Measurements from ENCODE around the gene RBM15. TPM values are rescaled to one million over a fixed set of nuclear protein-coding genes. Genes with fewer than 3 reads are reported as not detected.

Gene RBM15
- total RNA-seq, 1 donor from 2014 or later, result 33.4 TPM

- Histone ChIP-seq H3K27me3 (ENCODE audit: control insufficient read depth, insufficient read depth, low read length) (no peaks in the 10 kb centered on the region), H3K4me3 (ENCODE audit: low read depth, low read length) (no peak overlapping the region), H3K36me3 (ENCODE audit: control insufficient read depth, insufficient read depth, low read length) (peaks cover 5% of the 10 kb centered on the region)
- TF ChIP-seq CTCF (IDR thresholded peaks at IDR 0.05; ENCODE audit: insufficient read depth, low read length, severe bottlenecking), result no peak
- FAIRE-seq, result no peak
- peak; percentile 41 for DNase-seq (ENCODE audit: low read depth)
These were observed 41.6 kb downstream of the RBM15 start for GRCh38 chr1:110380672-110381283.

GRCh38 chr1:110383251-110383990 lies 44.2 kb downstream of the RBM15 start:
- FAIRE-seq, result no peak
- H3K36me3 ChIP-seq (ENCODE audit: control insufficient read depth, insufficient read depth, low read length), result peaks cover 5% of the 10 kb centered on the region

GRCh38 chr1:110384581-110385321 lies 45.6 kb downstream of the RBM15 start:
- H3K4me3 ChIP-seq (ENCODE audit: low read depth, low read length), result no peak overlapping the region
- no peaks in the 10 kb centered on the region for H3K27me3 ChIP-seq (ENCODE audit: control insufficient read depth, insufficient read depth, low read length)
- no peak for TF ChIP-seq CTCF (IDR thresholded peaks at IDR 0.05; ENCODE audit: insufficient read depth, low read length, severe bottlenecking)
- DNase-seq (ENCODE audit: low read depth) (peak; percentile 51), FAIRE-seq (no peak)
- H3K36me3 ChIP-seq (ENCODE audit: control insufficient read depth, insufficient read depth, low read length), result peaks cover 2% of the 10 kb centered on the region

More at GRCh38 chr1:110383251-110383990, 44.2 kb downstream of the RBM15 start:
- no peak overlapping the region for H3K4me3 ChIP-seq (ENCODE audit: low read depth, low read length)
- DNase-seq (ENCODE audit: low read depth), result peak; percentile 29
- H3K27me3 ChIP-seq (ENCODE audit: control insufficient read depth, insufficient read depth, low read length), result no peaks in the 10 kb centered on the region
- no peak for TF ChIP-seq CTCF (IDR thresholded peaks at IDR 0.05; ENCODE audit: insufficient read depth, low read length, severe bottlenecking)

- peaks cover 2% of the 10 kb centered on the region for H3K36me3 ChIP-seq (ENCODE audit: control insufficient read depth, insufficient read depth, low read length)
- no peak overlapping the region for H3K4me3 ChIP-seq (ENCODE audit: low read depth, low read length)
- DNase-seq (ENCODE audit: low read depth), result no peak
- no peak for TF ChIP-seq CTCF (IDR thresholded peaks at IDR 0.05; ENCODE audit: insufficient read depth, low read length, severe bottlenecking)
- no peak for FAIRE-seq
- H3K27me3 ChIP-seq (ENCODE audit: control insufficient read depth, insufficient read depth, low read length), result no peaks in the 10 kb centered on the region
These were observed 46.2 kb downstream of the RBM15 start for GRCh38 chr1:110385369-110385768.

GRCh38 chr1:110387048-110387754 lies 48.0 kb downstream of the RBM15 start:
- DNase-seq (ENCODE audit: low read depth) (no peak), FAIRE-seq (no peak)
- Histone ChIP-seq H3K4me3 (ENCODE audit: low read depth, low read length) (no peak overlapping the region), H3K27me3 (ENCODE audit: control insufficient read depth, insufficient read depth, low read length) (no peaks in the 10 kb centered on the region), H3K36me3 (ENCODE audit: control insufficient read depth, insufficient read depth, low read length) (peaks cover 2% of the 10 kb centered on the region)
- TF ChIP-seq CTCF (IDR thresholded peaks at IDR 0.05; ENCODE audit: insufficient read depth, low read length, severe bottlenecking), result no peak

Data from bronchial epithelial cell (primary cell).